Activated CD8-positive, alpha-beta T cell treated with anti-CD3 and anti-CD28 coated beads for 36 hours (primary cell): ENCODE results near the gene PON1. TPM values are rescaled to one million over a fixed set of nuclear protein-coding genes. Genes with fewer than 3 reads are reported as not detected.

ENCODE experiments used
- ATAC-seq: fragments of 200-7000 bp; cut with Tn5 transposase; one replicate; pipeline ENCODE4 v1.10.0; 2021; ENCODE audit warnings: mild to moderate bottlenecking, moderate library complexity
- CTCF ChIA-PET: fragments of 350-600 bp; sonication (Branson Sonifier 250); formaldehyde crosslinking; loops from one replicate; lab custom pipeline; 2021; ENCODE audit warnings: antibody characterized with exemption; lab: Charles Lee
- POLR2A ChIA-PET: fragments of 350-600 bp; sonication (Branson Sonifier 250); formaldehyde crosslinking; loops from one replicate; lab custom pipeline; 2021; ENCODE audit warnings: antibody characterized with exemption; lab: Charles Lee
- DNase-seq: peaks from one replicate; pipeline ENCODE4 v3.0.0-alpha.2; 2020
- H3K27ac Mint-ChIP-seq: one replicate; pipeline ENCODE4 v1.8.0; 2021; ENCODE audit warnings: mild to moderate bottlenecking, mixed read lengths
- H3K27me3 Mint-ChIP-seq: one replicate; pipeline ENCODE4 v1.8.0; 2021; ENCODE audit warnings: mixed read lengths
- H3K36me3 Mint-ChIP-seq: one replicate; pipeline ENCODE4 v1.8.0; 2021; ENCODE audit warnings: low read depth, mixed read lengths
- H3K4me1 Mint-ChIP-seq: one replicate; pipeline ENCODE4 v1.8.0; 2021; ENCODE audit warnings: low read depth, mixed read lengths
- H3K4me3 Mint-ChIP-seq: one replicate; pipeline ENCODE4 v1.8.0; 2021; ENCODE audit warnings: mild to moderate bottlenecking, moderate library complexity, mixed read lengths
- H3K9me3 Mint-ChIP-seq: one replicate; pipeline ENCODE4 v1.8.0; 2021; ENCODE audit warnings: mixed read lengths
- CTCF ChIP-seq: fragments of 200-600 bp; IDR thresholded peaks from one replicate; pipeline ENCODE4 v1.8.0; 2022; ENCODE audit warnings: antibody characterized with exemption, mild to moderate bottlenecking
- intact Hi-C: fragments of 100-400 bp; cut with micrococcal nuclease; formaldehyde crosslinking; loops from one replicate; pipeline ENCODE4 v1.10.0; 2022
- total RNA-seq, 2 experiments: library from RNA; stranded (reverse); gene quantifications; one replicate each; pipeline ENCODE4 v1.2.3, GENCODE V29; 2021

Gene PON1
- total RNA-seq, 2 experiments from 2014 or later: not detected

DNA sequence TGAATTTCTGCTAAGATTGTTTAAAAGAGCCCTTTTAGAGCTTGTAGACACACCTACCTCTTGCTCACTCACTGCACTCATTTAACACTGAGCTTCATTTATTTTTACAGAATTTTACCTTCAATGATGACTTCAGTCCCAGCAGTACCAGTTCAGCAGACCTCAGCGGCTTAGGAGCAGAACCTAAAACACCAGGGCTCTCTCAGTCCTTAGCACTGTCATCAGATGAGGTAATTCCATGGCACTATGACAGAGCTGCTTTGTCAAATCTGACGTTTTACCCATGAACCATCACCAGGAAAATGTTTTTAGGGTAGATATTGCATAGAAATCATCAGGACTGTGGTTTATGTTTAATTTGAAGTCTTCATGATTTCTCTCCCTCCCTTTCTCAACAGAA lies 38.2 kb downstream of the PON1 start:
- Mint-ChIP-seq H3K9me3 (no peaks in the 10 kb centered on the region), H3K4me1 (no peaks in the 10 kb centered on the region), H3K4me3 (no peak overlapping the region), H3K27ac (no peak overlapping the region), H3K36me3 (no peaks in the 10 kb centered on the region), H3K27me3 (peaks cover 9% of the 10 kb centered on the region)
- no peak for DNase-seq
- POLR2A ChIA-PET: no interaction called here
- no peak for TF ChIP-seq CTCF
- intact Hi-C loops: no loop called here
- CTCF ChIA-PET: no interaction called here
- no peak for ATAC-seq

GRCh38 chr7:95279417-95279816 lies 44.9 kb downstream of the PON1 start:
- no peak for ATAC-seq
- no peak overlapping the region for H3K27ac Mint-ChIP-seq
- ChIA-PET POLR2A (no interaction called here), CTCF (interaction anchor here (0.9 kb wide), 1 partner anchor 198 kb away, joined by 3 read pairs; no protein-coding TSS in a partner anchor)
- no peaks in the 10 kb centered on the region for H3K4me1 Mint-ChIP-seq
- no peaks in the 10 kb centered on the region for H3K9me3 Mint-ChIP-seq
- H3K27me3 Mint-ChIP-seq: peaks cover 9% of the 10 kb centered on the region
- H3K36me3 Mint-ChIP-seq: no peaks in the 10 kb centered on the region
- intact Hi-C loops: no loop called here
- TF ChIP-seq CTCF: no peak
- DNase-seq: no peak
- no peak overlapping the region for H3K4me3 Mint-ChIP-seq

DNA sequence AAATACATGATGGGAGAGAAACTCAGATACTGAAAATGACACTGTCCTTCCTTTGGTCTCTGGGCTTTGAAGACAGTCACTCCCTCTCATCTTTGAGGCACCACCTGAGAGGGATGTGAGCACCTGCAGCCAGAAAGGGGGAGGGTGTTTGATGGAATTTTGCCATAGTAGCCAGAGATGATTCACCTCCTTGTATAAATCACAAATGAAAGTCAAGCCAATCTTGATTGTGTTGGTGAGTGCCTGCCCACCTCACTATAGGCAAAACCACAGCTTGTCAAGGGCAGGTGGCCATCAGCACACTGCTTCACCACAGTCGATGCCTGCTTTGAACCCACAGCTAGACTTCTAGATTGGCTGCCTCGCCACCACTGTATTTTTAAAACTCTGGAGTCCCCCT lies 48.2 kb downstream of the PON1 start:
- ChIA-PET CTCF (no interaction called here), POLR2A (no interaction called here)
- ATAC-seq (no peak), DNase-seq (no peak)
- Mint-ChIP-seq H3K4me3 (no peak overlapping the region), H3K9me3 (no peaks in the 10 kb centered on the region), H3K36me3 (no peaks in the 10 kb centered on the region), H3K4me1 (no peaks in the 10 kb centered on the region), H3K27ac (no peak overlapping the region), H3K27me3 (peaks cover 9% of the 10 kb centered on the region)
- no peak for TF ChIP-seq CTCF
- intact Hi-C loops: no loop called here

DNA sequence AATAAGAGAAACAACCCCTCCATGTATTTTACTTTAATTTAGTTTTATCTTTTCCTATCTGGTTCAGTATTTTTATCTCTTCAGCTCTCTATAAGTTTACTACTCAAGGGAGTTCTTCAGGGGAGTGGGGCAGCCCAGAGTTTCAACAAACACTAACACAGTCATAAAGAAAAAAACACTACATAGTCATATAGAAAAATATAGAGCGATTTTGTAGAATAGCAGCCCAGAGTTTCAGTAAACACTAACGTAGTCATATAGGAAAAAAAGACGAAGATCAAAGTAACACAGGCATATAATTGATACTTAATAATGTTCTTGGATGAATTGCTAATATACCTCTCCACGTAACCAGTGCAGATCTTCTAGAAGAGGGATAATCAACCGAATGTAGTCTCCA lies 54.7 kb downstream of the PON1 start:
- POLR2A ChIA-PET: no interaction called here
- DNase-seq: no peak
- no peak overlapping the region for H3K4me3 Mint-ChIP-seq
- TF ChIP-seq CTCF: no peak
- intact Hi-C loops: no loop called here
- no peak for ATAC-seq
- CTCF ChIA-PET: no interaction called here
- no peaks in the 10 kb centered on the region for H3K4me1 Mint-ChIP-seq
- peaks cover 7% of the 10 kb centered on the region for H3K27me3 Mint-ChIP-seq
- H3K36me3 Mint-ChIP-seq: no peaks in the 10 kb centered on the region
- H3K9me3 Mint-ChIP-seq: no peaks in the 10 kb centered on the region
- H3K27ac Mint-ChIP-seq: no peak overlapping the region

DNA sequence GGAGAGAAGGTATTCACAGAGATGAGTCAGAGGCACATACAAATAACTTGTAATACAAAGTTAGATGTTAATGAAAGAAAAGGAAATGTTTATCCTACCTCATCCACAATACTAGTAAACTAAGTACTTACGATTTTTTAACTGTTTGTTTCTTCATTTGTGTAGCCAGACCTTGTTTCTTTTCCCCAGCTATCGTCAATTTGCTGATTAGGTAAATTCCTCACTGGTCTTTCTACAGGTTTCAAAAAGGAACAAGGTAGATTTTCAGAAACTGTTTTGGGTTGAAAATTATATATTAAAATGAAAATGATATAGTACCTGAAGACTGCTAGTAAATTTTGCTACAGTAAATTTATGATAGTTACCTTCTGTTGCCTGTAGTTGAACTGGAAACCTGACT lies 56.6 kb downstream of the PON1 start:
- no peaks in the 10 kb centered on the region for H3K36me3 Mint-ChIP-seq

More for the DNA sequence above, 56.6 kb downstream of the PON1 start:
- H3K4me3 Mint-ChIP-seq: no peak overlapping the region
- DNase-seq: no peak
- TF ChIP-seq CTCF: no peak
- POLR2A ChIA-PET: no interaction called here
- H3K9me3 Mint-ChIP-seq: no peaks in the 10 kb centered on the region
- intact Hi-C loops: no loop called here
- H3K27me3 Mint-ChIP-seq: peaks cover 7% of the 10 kb centered on the region
- CTCF ChIA-PET: interaction anchor here (1.9 kb wide), 1 partner anchor 21 kb away, joined by 6 read pairs; no protein-coding TSS in a partner anchor
- no peak for ATAC-seq
- H3K27ac Mint-ChIP-seq: no peak overlapping the region
- H3K4me1 Mint-ChIP-seq: no peaks in the 10 kb centered on the region
